ENCODE results near the gene B3GNT7. TPM values are rescaled to one million over a fixed set of nuclear protein-coding genes. Genes with fewer than 3 reads are reported as not detected.

The B3GNT7 gene
- total and polyA plus RNA-seq, 7 experiments from 2014 or later = 0.24 to 5.6 (median 0.95) TPM; not detected in 3

- Mint-ChIP-seq H3K4me1 (peaks cover 0 to 7% (median 5%) of the 10 kb centered on the region in 7 donors), H3K4me3 (peak overlapping the region in 2 of 10 donors; percentile 19 to 43), H3K9me3 (peaks cover 0 to 14% (median 5%) of the 10 kb centered on the region in 11 donors), H3K27ac (no peak overlapping the region), H3K27me3 (peaks cover 17 to 49% (median 37%) of the 10 kb centered on the region in 5 donors), H3K36me3 (peaks cover 0 to 12% (median 5%) of the 10 kb centered on the region in 5 donors)
- intact Hi-C loops (cut with micrococcal nuclease) = loop anchor here (2.0 to 5.0 kb wide), 2 partner anchors 117 to 187 kb away; no protein-coding TSS in a partner anchor
- Histone ChIP-seq H3K4me1 (ENCODE audit: control insufficient read depth in 2 of 2, insufficient read depth in 2 of 2, low read length in 2 of 2) (peaks cover 0 to 9% of the 10 kb centered on the region in 2 donors), H3K4me3 (ENCODE audit: low read length) (no peak overlapping the region), H3K36me3 (ENCODE audit: control insufficient read depth in 2 of 3, insufficient read depth in 3 of 3, low read length in 3 of 3) (no peaks in the 10 kb centered on the region), H3K27me3 (ENCODE audit: control insufficient read depth in 2 of 2, insufficient read depth in 2 of 2, low read length in 2 of 2) (peaks cover 4 to 8% of the 10 kb centered on the region in 2 donors), H3K9me3 (ENCODE audit: control insufficient read depth in 2 of 3, low read length in 3 of 3) (peaks cover 0 to 9% (median 0%) of the 10 kb centered on the region in 3 experiments), H3K27ac (ENCODE audit: low read depth, low read length) (no peak overlapping the region)
- no peak for ATAC-seq
- ChIA-PET POLR2A (no interaction called here), CTCF (no interaction called here)
- no peak for DNase-seq
Observed at GRCh38 chr2:231413921-231414476, 18.5 kb downstream of the B3GNT7 start.

GRCh38 chr2:231415029-231415428 lies 19.5 kb downstream of the B3GNT7 start:
- Histone ChIP-seq H3K9me3 (ENCODE audit: control insufficient read depth in 2 of 3, low read length in 3 of 3) (peaks cover 0 to 7% (median 0%) of the 10 kb centered on the region in 3 experiments), H3K36me3 (ENCODE audit: control insufficient read depth in 2 of 3, insufficient read depth in 3 of 3, low read length in 3 of 3) (no peaks in the 10 kb centered on the region), H3K4me1 (ENCODE audit: control insufficient read depth in 2 of 2, insufficient read depth in 2 of 2, low read length in 2 of 2) (peaks cover 0 to 9% of the 10 kb centered on the region in 2 donors), H3K27me3 (ENCODE audit: control insufficient read depth in 2 of 2, insufficient read depth in 2 of 2, low read length in 2 of 2) (peaks cover 4 to 8% of the 10 kb centered on the region in 2 donors), H3K4me3 (ENCODE audit: low read length) (no peak overlapping the region), H3K27ac (ENCODE audit: low read depth, low read length) (no peak overlapping the region)
- H3K4me1 Mint-ChIP-seq = peaks cover 0 to 7% (median 5%) of the 10 kb centered on the region in 7 donors
- H3K4me3 Mint-ChIP-seq = no peak overlapping the region
- ChIA-PET CTCF (no interaction called here), POLR2A (no interaction called here)
- no peak for DNase-seq
- peak overlapping the region in 1 of 9 donors; percentile 65 for H3K27ac Mint-ChIP-seq
- intact Hi-C loops (cut with micrococcal nuclease) = no loop called here
- peaks cover 17 to 54% (median 37%) of the 10 kb centered on the region in 5 donors for H3K27me3 Mint-ChIP-seq
- peaks cover 0 to 12% (median 5%) of the 10 kb centered on the region in 5 donors for H3K36me3 Mint-ChIP-seq
- no peak for ATAC-seq
- H3K9me3 Mint-ChIP-seq = peaks cover 0 to 14% (median 4%) of the 10 kb centered on the region in 11 donors

GRCh38 chr2:231418820-231419640 lies 23.5 kb downstream of the B3GNT7 start:
- Histone ChIP-seq H3K27me3 (ENCODE audit: control insufficient read depth in 2 of 2, insufficient read depth in 2 of 2, low read length in 2 of 2) (peaks cover 0 to 3% of the 10 kb centered on the region in 2 donors), H3K4me3 (ENCODE audit: low read length) (no peak overlapping the region), H3K9me3 (ENCODE audit: control insufficient read depth in 2 of 3, low read length in 3 of 3) (no peaks in the 10 kb centered on the region), H3K27ac (ENCODE audit: low read depth, low read length) (no peak overlapping the region), H3K36me3 (ENCODE audit: control insufficient read depth in 2 of 3, insufficient read depth in 3 of 3, low read length in 3 of 3) (no peaks in the 10 kb centered on the region), H3K4me1 (ENCODE audit: control insufficient read depth in 2 of 2, insufficient read depth in 2 of 2, low read length in 2 of 2) (no peaks in the 10 kb centered on the region)
- Mint-ChIP-seq H3K9me3 (no peaks in the 10 kb centered on the region), H3K36me3 (no peaks in the 10 kb centered on the region), H3K27ac (no peak overlapping the region), H3K27me3 (peaks cover 3 to 27% (median 13%) of the 10 kb centered on the region in 5 donors), H3K4me3 (no peak overlapping the region), H3K4me1 (no peaks in the 10 kb centered on the region)
- CTCF ChIA-PET = interaction anchor here (1.1 kb wide), 1 partner anchor 10 kb away, joined by 5 read pairs; no protein-coding TSS in a partner anchor
- POLR2A ChIA-PET = no interaction called here
- ATAC-seq (no peak), DNase-seq (no peak)
- intact Hi-C loops (cut with micrococcal nuclease) = no loop called here

- Mint-ChIP-seq H3K9me3 (no peaks in the 10 kb centered on the region), H3K36me3 (no peaks in the 10 kb centered on the region), H3K4me1 (peaks cover 0 to 4% (median 0%) of the 10 kb centered on the region in 7 donors), H3K27me3 (peaks cover 0 to 13% (median 4%) of the 10 kb centered on the region in 5 donors), H3K4me3 (no peak overlapping the region), H3K27ac (no peak overlapping the region)
- ChIA-PET POLR2A (no interaction called here), CTCF (interaction anchor here (0.6 kb wide), 1 partner anchor 278 kb away, joined by 4 read pairs; no protein-coding TSS in a partner anchor)
- no peak for DNase-seq
- no peak for ATAC-seq
- no peaks in the 10 kb centered on the region for H3K36me3 ChIP-seq (ENCODE audit: control insufficient read depth in 2 of 3, insufficient read depth in 3 of 3, low read length in 3 of 3)
- peaks cover 0 to 8% of the 10 kb centered on the region in 2 donors for H3K4me1 ChIP-seq (ENCODE audit: control insufficient read depth in 2 of 2, insufficient read depth in 2 of 2, low read length in 2 of 2)
- H3K9me3 ChIP-seq (ENCODE audit: control insufficient read depth in 2 of 3, low read length in 3 of 3) = no peaks in the 10 kb centered on the region
- no peak overlapping the region for H3K4me3 ChIP-seq (ENCODE audit: low read length)
- H3K27ac ChIP-seq (ENCODE audit: low read depth, low read length) = no peak overlapping the region
- no peaks in the 10 kb centered on the region for H3K27me3 ChIP-seq (ENCODE audit: control insufficient read depth in 2 of 2, insufficient read depth in 2 of 2, low read length in 2 of 2)
- intact Hi-C loops (cut with micrococcal nuclease) = no loop called here
Observed at GRCh38 chr2:231421051-231421580, 25.6 kb downstream of the B3GNT7 start.

GRCh38 chr2:231422056-231422455 lies 26.5 kb downstream of the B3GNT7 start:
- Mint-ChIP-seq H3K4me1 (peaks cover 0 to 6% (median 0%) of the 10 kb centered on the region in 7 donors), H3K36me3 (no peaks in the 10 kb centered on the region), H3K4me3 (no peak overlapping the region), H3K9me3 (no peaks in the 10 kb centered on the region), H3K27me3 (peaks cover 0 to 13% (median 4%) of the 10 kb centered on the region in 5 donors), H3K27ac (no peak overlapping the region)
- H3K27me3 ChIP-seq (ENCODE audit: control insufficient read depth in 2 of 2, insufficient read depth in 2 of 2, low read length in 2 of 2) = no peaks in the 10 kb centered on the region
- ATAC-seq (no peak), DNase-seq (no peak)
- peaks cover 0 to 15% of the 10 kb centered on the region in 2 donors for H3K4me1 ChIP-seq (ENCODE audit: control insufficient read depth in 2 of 2, insufficient read depth in 2 of 2, low read length in 2 of 2)
- H3K9me3 ChIP-seq (ENCODE audit: control insufficient read depth in 2 of 3, low read length in 3 of 3) = no peaks in the 10 kb centered on the region
- no peak overlapping the region for H3K27ac ChIP-seq (ENCODE audit: low read depth, low read length)
- ChIA-PET CTCF (no interaction called here), POLR2A (no interaction called here)
- H3K36me3 ChIP-seq (ENCODE audit: control insufficient read depth in 2 of 3, insufficient read depth in 3 of 3, low read length in 3 of 3) = no peaks in the 10 kb centered on the region
- intact Hi-C loops (cut with micrococcal nuclease) = no loop called here
- H3K4me3 ChIP-seq (ENCODE audit: low read length) = no peak overlapping the region

- Mint-ChIP-seq H3K9me3 (no peaks in the 10 kb centered on the region), H3K4me1 (peaks cover 0 to 6% (median 0%) of the 10 kb centered on the region in 7 donors), H3K27me3 (peaks cover 0 to 13% (median 4%) of the 10 kb centered on the region in 5 donors), H3K4me3 (no peak overlapping the region), H3K27ac (no peak overlapping the region), H3K36me3 (no peaks in the 10 kb centered on the region)
- Histone ChIP-seq H3K9me3 (ENCODE audit: control insufficient read depth in 2 of 3, low read length in 3 of 3) (no peaks in the 10 kb centered on the region), H3K27me3 (ENCODE audit: control insufficient read depth in 2 of 2, insufficient read depth in 2 of 2, low read length in 2 of 2) (no peaks in the 10 kb centered on the region), H3K27ac (ENCODE audit: low read depth, low read length) (no peak overlapping the region), H3K4me3 (ENCODE audit: low read length) (no peak overlapping the region), H3K4me1 (ENCODE audit: control insufficient read depth in 2 of 2, insufficient read depth in 2 of 2, low read length in 2 of 2) (peaks cover 0 to 15% of the 10 kb centered on the region in 2 donors), H3K36me3 (ENCODE audit: control insufficient read depth in 2 of 3, insufficient read depth in 3 of 3, low read length in 3 of 3) (no peaks in the 10 kb centered on the region)
- DNase-seq = no peak
- no peak for ATAC-seq
- intact Hi-C loops (cut with micrococcal nuclease) = no loop called here
- ChIA-PET POLR2A (no interaction called here), CTCF (no interaction called here)
Observed at GRCh38 chr2:231423176-231423575, 27.7 kb downstream of the B3GNT7 start.

Measured in naive thymus-derived CD4-positive, alpha-beta T cell (primary cell).